ENCODE data around the gene PXYLP1. TPM values are rescaled to one million over a fixed set of nuclear protein-coding genes. Genes with fewer than 3 reads are reported as not detected.

Gene PXYLP1
- total RNA-seq, 1 experiment from 2014 or later: 6.2 TPM

GRCh38 chr3:141250342-141250741, 18.7 kb downstream of the PXYLP1 start:
- H3K9me3 ChIP-seq (ENCODE audit: low read length): no peaks in the 10 kb centered on the region
- no peaks in the 10 kb centered on the region for H3K79me2 ChIP-seq (ENCODE audit: low read length)
- BruUV-seq (replicated peaks): no TSS peak
- no peaks in the 10 kb centered on the region for H3K36me3 ChIP-seq (ENCODE audit: low read depth, low read length)
- no peaks in the 10 kb centered on the region for H4K20me1 ChIP-seq (ENCODE audit: low read length)
- CTCF ChIA-PET: no interaction called here
- H3K4me1 ChIP-seq (ENCODE audit: insufficient read depth, low read length): no peaks in the 10 kb centered on the region
- no peak overlapping the region for H2AFZ ChIP-seq (ENCODE audit: low read length)
- no peak for DNase-seq
- TF ChIP-seq EZH2 (IDR thresholded peaks at IDR 0.05; ENCODE audit: low read length, unreplicated experiment) (no peak), EZH2phosphoT487 (IDR thresholded peaks at IDR 0.05; ENCODE audit: borderline replicate concordance, low read length) (no peak)
- TF ChIP-seq, protein P1, sequence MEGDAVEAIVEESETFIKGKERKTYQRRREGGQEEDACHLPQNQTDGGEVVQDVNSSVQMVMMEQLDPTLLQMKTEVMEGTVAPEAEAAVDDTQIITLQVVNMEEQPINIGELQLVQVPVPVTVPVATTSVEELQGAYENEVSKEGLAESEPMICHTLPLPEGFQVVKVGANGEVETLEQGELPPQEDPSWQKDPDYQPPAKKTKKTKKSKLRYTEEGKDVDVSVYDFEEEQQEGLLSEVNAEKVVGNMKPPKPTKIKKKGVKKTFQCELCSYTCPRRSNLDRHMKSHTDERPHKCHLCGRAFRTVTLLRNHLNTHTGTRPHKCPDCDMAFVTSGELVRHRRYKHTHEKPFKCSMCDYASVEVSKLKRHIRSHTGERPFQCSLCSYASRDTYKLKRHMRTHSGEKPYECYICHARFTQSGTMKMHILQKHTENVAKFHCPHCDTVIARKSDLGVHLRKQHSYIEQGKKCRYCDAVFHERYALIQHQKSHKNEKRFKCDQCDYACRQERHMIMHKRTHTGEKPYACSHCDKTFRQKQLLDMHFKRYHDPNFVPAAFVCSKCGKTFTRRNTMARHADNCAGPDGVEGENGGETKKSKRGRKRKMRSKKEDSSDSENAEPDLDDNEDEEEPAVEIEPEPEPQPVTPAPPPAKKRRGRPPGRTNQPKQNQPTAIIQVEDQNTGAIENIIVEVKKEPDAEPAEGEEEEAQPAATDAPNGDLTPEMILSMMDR (conservative IDR thresholded peaks at IDR 0.05; ENCODE audit: low read depth, low read length): no peak
- no peak overlapping the region for H3K27ac ChIP-seq (ENCODE audit: low read length)
- intact Hi-C loops (cut with micrococcal nuclease): no loop called here
- no peak overlapping the region for H3K9ac ChIP-seq (ENCODE audit: low read length)
- no peaks in the 10 kb centered on the region for H3F3A ChIP-seq (ENCODE audit: low read length, unreplicated experiment)
- POLR2A ChIA-PET (ENCODE audit: unreplicated experiment): no interaction called here
- no peak overlapping the region for H3K4me3 ChIP-seq (ENCODE audit: low read length)
- no peak overlapping the region for H3K4me2 ChIP-seq (ENCODE audit: low read length)
- H3K27me3 ChIP-seq (ENCODE audit: low read length): no peaks in the 10 kb centered on the region
- ATAC-seq: no peak
- H3K9me2 ChIP-seq (replicated peaks; ENCODE audit: low read length): no peaks in the 10 kb centered on the region

- ATAC-seq (no peak), DNase-seq (no peak)
- Histone ChIP-seq H3K79me2 (ENCODE audit: low read length) (no peaks in the 10 kb centered on the region), H3K4me3 (ENCODE audit: low read length) (no peak overlapping the region), H3K4me2 (ENCODE audit: low read length) (no peak overlapping the region), H2AFZ (ENCODE audit: low read length) (no peak overlapping the region), H3K9ac (ENCODE audit: low read length) (no peak overlapping the region), H3K9me3 (ENCODE audit: low read length) (no peaks in the 10 kb centered on the region), H3K9me2 (replicated peaks; ENCODE audit: low read length) (no peaks in the 10 kb centered on the region), H3K27me3 (ENCODE audit: low read length) (no peaks in the 10 kb centered on the region), H3K36me3 (ENCODE audit: low read depth, low read length) (no peaks in the 10 kb centered on the region), H3F3A (ENCODE audit: low read length, unreplicated experiment) (no peaks in the 10 kb centered on the region), H3K27ac (ENCODE audit: low read length) (no peak overlapping the region), H4K20me1 (ENCODE audit: low read length) (no peaks in the 10 kb centered on the region), H3K4me1 (ENCODE audit: insufficient read depth, low read length) (no peaks in the 10 kb centered on the region)
- no TSS peak for BruUV-seq (replicated peaks)
- POLR2A ChIA-PET (ENCODE audit: unreplicated experiment): no interaction called here
- CTCF ChIA-PET: no interaction called here
- no peak for TF ChIP-seq EZH2 (IDR thresholded peaks at IDR 0.05; ENCODE audit: low read length, unreplicated experiment)
- TF ChIP-seq, protein P1 (conservative IDR thresholded peaks at IDR 0.05; ENCODE audit: low read depth, low read length): no peak
- no peak for TF ChIP-seq EZH2phosphoT487 (IDR thresholded peaks at IDR 0.05; ENCODE audit: borderline replicate concordance, low read length)
- intact Hi-C loops (cut with micrococcal nuclease): no loop called here
Observed at GRCh38 chr3:141250828-141251227, 19.2 kb downstream of the PXYLP1 start.

DNA sequence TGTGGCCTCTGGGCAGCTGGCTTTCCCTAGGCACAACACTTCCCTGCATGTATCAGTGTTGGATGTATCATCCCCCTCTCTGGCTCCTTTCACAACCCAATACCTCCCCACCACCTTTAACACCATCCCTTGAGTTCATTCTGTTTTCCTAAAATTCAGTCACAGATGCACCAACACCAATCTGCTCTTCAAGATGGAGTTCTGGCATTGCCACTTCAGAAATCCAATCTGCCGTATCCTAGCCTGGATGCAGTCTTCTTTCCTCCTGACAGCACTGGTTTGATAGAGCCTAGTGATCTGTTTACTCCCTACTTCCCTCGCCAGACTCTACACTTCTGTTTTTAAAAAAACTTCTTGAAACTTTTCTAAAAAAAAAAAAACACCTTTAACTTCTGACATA, 21.7 kb downstream of the PXYLP1 start:
- ATAC-seq (no peak), DNase-seq (no peak)
- BruUV-seq (replicated peaks): no TSS peak
- Histone ChIP-seq H3K9ac (ENCODE audit: low read length) (no peak overlapping the region), H3K9me2 (replicated peaks; ENCODE audit: low read length) (no peaks in the 10 kb centered on the region), H3K36me3 (ENCODE audit: low read depth, low read length) (no peaks in the 10 kb centered on the region), H3K27me3 (ENCODE audit: low read length) (no peaks in the 10 kb centered on the region), H3F3A (ENCODE audit: low read length, unreplicated experiment) (no peaks in the 10 kb centered on the region), H3K4me2 (ENCODE audit: low read length) (no peak overlapping the region), H3K79me2 (ENCODE audit: low read length) (no peaks in the 10 kb centered on the region), H3K9me3 (ENCODE audit: low read length) (no peaks in the 10 kb centered on the region), H3K27ac (ENCODE audit: low read length) (no peak overlapping the region), H3K4me1 (ENCODE audit: insufficient read depth, low read length) (no peaks in the 10 kb centered on the region), H3K4me3 (ENCODE audit: low read length) (no peak overlapping the region), H4K20me1 (ENCODE audit: low read length) (no peaks in the 10 kb centered on the region), H2AFZ (ENCODE audit: low read length) (no peak overlapping the region)
- ChIA-PET CTCF (no interaction called here), POLR2A (ENCODE audit: unreplicated experiment) (no interaction called here)
- TF ChIP-seq EZH2phosphoT487 (IDR thresholded peaks at IDR 0.05; ENCODE audit: borderline replicate concordance, low read length): no peak
- TF ChIP-seq, protein P1 (conservative IDR thresholded peaks at IDR 0.05; ENCODE audit: low read depth, low read length): no peak
- no peak for TF ChIP-seq EZH2 (IDR thresholded peaks at IDR 0.05; ENCODE audit: low read length, unreplicated experiment)
- intact Hi-C loops (cut with micrococcal nuclease): no loop called here
